T47D (cell line): Measurements from ENCODE around the gene DHH.
A peak's percentile ranks its signal among the peaks of the same experiment; 100 is the strongest.

ENCODE experiments used
- DNase-seq, 2 experiments: peaks; one replicate each; pipeline versions ENCODE4 v3.0.0 to v3.0.0-alpha.2; 2011 to 2012; ENCODE audit warnings: low read depth in 1 of 2, low spot score in 1 of 2
- JUND ChIP-seq: IDR thresholded peaks from 2 replicates; pipeline ENCODE4 v1.6.1; 2012; ENCODE audit warnings: low read depth
- in situ Hi-C: cut with HindIII; loops from 2 replicates; pipeline ENCODE4 v1.10.0; 2016; ENCODE audit warnings: low sequenced_read_pairs, low pct_unique_long_range_greater_than_20kb

Gene DHH

GRCh38 chr12:49049566-49050224, 44.9 kb downstream of the DHH start:
- in situ Hi-C loops: no loop called here
- TF ChIP-seq JUND: no peak
- DNase-seq: no peak

GRCh38 chr12:49048953-49049352, 45.6 kb downstream of the DHH start:
- in situ Hi-C loops: no loop called here
- TF ChIP-seq JUND: no peak
- DNase-seq: no peak

GRCh38 chr12:49046129-49046895, 48.3 kb downstream of the DHH start:
- in situ Hi-C loops: no loop called here
- DNase-seq: no peak
- TF ChIP-seq JUND: no peak

GRCh38 chr12:49044660-49045059, 49.9 kb downstream of the DHH start:
- TF ChIP-seq JUND: no peak
- in situ Hi-C loops: no loop called here
- DNase-seq: no peak

- DNase-seq: peak; percentile 77 to 79
- TF ChIP-seq JUND: no peak
- in situ Hi-C loops: no loop called here
These were observed 50.7 kb downstream of the DHH start for GRCh38 chr12:49043856-49044258.

GRCh38 chr12:49043241-49043640, 51.4 kb downstream of the DHH start:
- no peak for DNase-seq
- TF ChIP-seq JUND: no peak
- in situ Hi-C loops: no loop called here

GRCh38 chr12:49041881-49042484, 52.6 kb downstream of the DHH start:
- in situ Hi-C loops: no loop called here
- no peak for DNase-seq
- TF ChIP-seq JUND: no peak

GRCh38 chr12:49041036-49041880, 53.3 kb downstream of the DHH start:
- no peak for DNase-seq
- TF ChIP-seq JUND: no peak
- in situ Hi-C loops: no loop called here

- DNase-seq: no peak
- TF ChIP-seq JUND: no peak
- in situ Hi-C loops: no loop called here
These were observed 54.2 kb downstream of the DHH start for GRCh38 chr12:49040364-49040855.

- no peak for TF ChIP-seq JUND
- in situ Hi-C loops: no loop called here
- DNase-seq: no peak
These were observed 54.9 kb downstream of the DHH start for GRCh38 chr12:49039421-49040363.

- TF ChIP-seq JUND: no peak
- DNase-seq: no peak
- in situ Hi-C loops: no loop called here
These were observed 56.2 kb downstream of the DHH start for GRCh38 chr12:49038291-49038955.
